Liver (tissue), 9 donors: ENCODE results near the gene VMAC. TPM values are rescaled to one million over a fixed set of nuclear protein-coding genes. Genes with fewer than 3 reads are reported as not detected.
A peak's percentile ranks its signal among the peaks of the same experiment; 100 is the strongest.

Source experiments
- DNase-seq: peaks from one replicate; pipeline ENCODE4 v3.0.0-alpha.2; 2017; ENCODE audit warnings: low spot score
- H3K27ac ChIP-seq, 2 donors: one replicate each; pipeline ENCODE4 v1.7.0; 2013; ENCODE audit warnings: inconsistent platforms in 2 of 2, low read length in 2 of 2, control low read depth in 1 of 2, low read depth in 1 of 2, mild to moderate bottlenecking in 1 of 2
- H3K27me3 ChIP-seq, 4 donors: one replicate each; pipeline versions ENCODE4 v1.6.1 to v1.7.0; 2013; ENCODE audit warnings: low read length in 3 of 4, inconsistent platforms in 1 of 4, mild to moderate bottlenecking in 1 of 4, moderate library complexity in 1 of 4; ENCODE audit not compliant: control insufficient read depth in 4 of 4, insufficient read depth in 4 of 4
- H3K36me3 ChIP-seq, 4 donors: one replicate each; pipeline versions ENCODE4 v1.6.1 to v1.7.0; 2013; ENCODE audit warnings: low read length in 3 of 4, mild to moderate bottlenecking in 3 of 4, low read depth in 1 of 4, moderate library complexity in 1 of 4; ENCODE audit not compliant: control insufficient read depth in 4 of 4, insufficient read depth in 3 of 4
- H3K4me1 ChIP-seq, 4 donors: one replicate each; pipeline versions ENCODE4 v1.6.1 to v1.7.0; 2013; ENCODE audit warnings: low read length in 3 of 4, mild to moderate bottlenecking in 3 of 4, moderate library complexity in 1 of 4; ENCODE audit not compliant: control insufficient read depth in 4 of 4, insufficient read depth in 4 of 4
- H3K4me3 ChIP-seq, 3 donors: one replicate each; pipeline versions ENCODE4 v1.6.1 to v1.7.0; 2013; ENCODE audit warnings: low read length in 3 of 3, control low read depth in 1 of 3, low read depth in 1 of 3, mild to moderate bottlenecking in 1 of 3
- H3K9ac ChIP-seq, 2 donors: one replicate each; pipeline ENCODE4 v1.7.0; 2013; ENCODE audit warnings: low read length in 2 of 2, mild to moderate bottlenecking in 2 of 2, moderate library complexity in 2 of 2, control low read depth in 1 of 2, low read depth in 1 of 2
- H3K9me3 ChIP-seq, 4 donors: one replicate each; pipeline versions ENCODE4 v1.6.1 to v1.7.0; 2013; ENCODE audit warnings: low read length in 3 of 4; ENCODE audit not compliant: control insufficient read depth in 4 of 4
- EGR1 ChIP-seq, 2 donors: IDR thresholded peaks; 2 replicates each; pipeline ENCODE4 v1.6.1; 2016 to 2018; ENCODE audit warnings: antibody characterized with exemption in 2 of 2, low read depth in 2 of 2
- FOXA1 ChIP-seq: IDR thresholded peaks from 2 replicates; pipeline ENCODE4 v1.6.1; 2016; ENCODE audit warnings: antibody characterized with exemption
- FOXA2 ChIP-seq: IDR thresholded peaks from 2 replicates; pipeline ENCODE4 v1.6.1; 2016; ENCODE audit warnings: antibody characterized with exemption
- HNF4A ChIP-seq, 2 donors: conservative IDR thresholded peaks; 2 replicates each; pipeline ENCODE4 v1.6.1; 2016; ENCODE audit warnings: antibody characterized with exemption in 2 of 2, mild to moderate bottlenecking in 2 of 2
- HNF4G ChIP-seq: IDR thresholded peaks from 2 replicates; pipeline ENCODE4 v1.6.1; 2016; ENCODE audit warnings: antibody characterized with exemption
- JUND ChIP-seq, 2 donors: IDR thresholded peaks; 2 replicates each; pipeline ENCODE4 v1.6.1; 2016; ENCODE audit warnings: antibody characterized with exemption in 2 of 2
- NR2F2 ChIP-seq: IDR thresholded peaks from 2 replicates; pipeline ENCODE4 v1.6.1; 2016; ENCODE audit warnings: antibody characterized with exemption
- RAD21 ChIP-seq, 2 donors: IDR thresholded peaks; 2 replicates each; pipeline ENCODE4 v1.6.1; 2016; ENCODE audit warnings: antibody characterized with exemption in 2 of 2, mild to moderate bottlenecking in 2 of 2
- RXRA ChIP-seq, 2 donors: IDR thresholded peaks; 2 replicates each; pipeline ENCODE4 v1.6.1; 2017 to 2018; ENCODE audit warnings: antibody characterized with exemption in 2 of 2, mild to moderate bottlenecking in 1 of 2
- TAF1 ChIP-seq: conservative IDR thresholded peaks from 2 replicates; pipeline ENCODE4 v1.6.1; 2016; ENCODE audit warnings: antibody characterized with exemption, mild to moderate bottlenecking
- YY1 ChIP-seq: IDR thresholded peaks from 2 replicates; pipeline ENCODE4 v1.6.1; 2016; ENCODE audit warnings: antibody characterized with exemption, mild to moderate bottlenecking
- WGBS: extraction: QIAGEN DNeasy Blood & Tissue Kit; methylation state at CpG from one replicate; pipeline ENCODE4 v1.1.7; 2013; 5-methylcytosine and 5-hydroxymethylcytosine counted together
- polyA plus RNA-seq, 2 donors: library from polyadenylated mRNA; stranded (reverse) in 1 of 2; unstranded in 1 of 2; fragments of 200-250 nt in 1 of 2; fragments of >200 nt in 1 of 2; fragmentation: Nextera tagmentation in 1 of 2; extraction: Ambion mirVana in 1 of 2; gene quantifications; one replicate each; pipeline versions ENCODE4 v1.2.1 to v1.2.3, GENCODE V29; 2013 to 2015
- total RNA-seq, 2 donors: library from RNA; depleted of rRNA; stranded (reverse); fragments of >200 nt; gene quantifications; one replicate each; pipeline ENCODE4 v1.2.3, GENCODE V29; 2014
- TF ChIP-seq, protein P1 (sequence below): fragments of 150-350 bp; IDR thresholded peaks from 2 replicates; pipeline ENCODE4 v1.5.1; 2017; ENCODE audit warnings: improper control_type of control experiment, low read depth, low read length; ENCODE audit not compliant: missing input control
- TF ChIP-seq, protein P2 (sequence below): IDR thresholded peaks from 2 replicates; pipeline ENCODE4 v1.6.1; 2016; ENCODE audit warnings: antibody characterized with exemption
- TF ChIP-seq, protein P3 (sequence below): IDR thresholded peaks from 2 replicates; pipeline ENCODE4 v1.6.1; 2016; ENCODE audit warnings: antibody characterized with exemption
- donor health status: healthy.
- donor health status: healthy.
- donor health status: healthy.
- donor health status: healthy.
- donor health status: healthy.

The VMAC gene
- total and polyA plus RNA-seq, 4 donors, result 1.2 to 7.7 (median 2.6) TPM

DNA sequence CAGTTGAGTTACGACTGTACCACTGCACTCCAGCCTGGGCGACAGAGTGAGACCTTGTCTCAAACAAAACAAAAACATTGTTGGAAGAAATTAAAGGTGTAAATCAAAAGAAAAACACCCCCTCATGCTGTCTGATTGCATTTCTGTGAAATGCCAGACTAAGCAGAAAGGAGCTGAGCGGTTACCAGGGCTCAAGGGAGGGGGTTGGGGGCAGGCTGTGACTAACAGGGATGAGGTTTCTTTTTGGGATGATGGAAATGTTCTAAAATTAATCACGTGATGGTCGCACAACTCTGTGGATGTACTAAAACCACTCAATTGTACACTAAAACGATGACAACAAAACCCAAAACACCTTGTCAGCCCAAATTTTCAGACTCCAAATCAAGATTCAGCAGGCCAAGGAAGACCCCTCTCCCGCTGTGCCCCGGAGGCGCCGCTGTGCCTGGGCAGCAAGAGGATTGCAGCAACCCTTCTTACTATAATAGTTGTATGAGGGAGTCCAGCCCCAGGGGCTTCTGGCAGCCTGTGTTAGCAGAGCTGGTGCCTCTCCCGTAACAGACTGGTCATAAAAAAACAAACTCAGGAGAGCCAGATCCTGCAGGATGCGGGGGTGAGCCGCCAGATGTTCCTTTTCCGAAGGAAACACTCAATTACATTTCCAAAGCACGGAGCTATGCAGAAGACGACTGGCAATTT lies 30.3 kb downstream of the VMAC start:
- WGBS, result 84% methylated on average over 16 of the region's 16 CpGs
- H3K36me3 ChIP-seq, result peaks cover 4 to 25% (median 8%) of the 10 kb centered on the region in 4 donors
- no peak overlapping the region for H3K4me3 ChIP-seq
- no peak overlapping the region for H3K9ac ChIP-seq
- H3K27me3 ChIP-seq, result no peaks in the 10 kb centered on the region
- no peaks in the 10 kb centered on the region for H3K9me3 ChIP-seq
- no peak overlapping the region for H3K27ac ChIP-seq
- no peak for DNase-seq
- no peak for TF ChIP-seq HNF4A (conservative IDR thresholded peaks at IDR 0.05)
- TF ChIP-seq FOXA1, result no peak
- TF ChIP-seq, protein P1, sequence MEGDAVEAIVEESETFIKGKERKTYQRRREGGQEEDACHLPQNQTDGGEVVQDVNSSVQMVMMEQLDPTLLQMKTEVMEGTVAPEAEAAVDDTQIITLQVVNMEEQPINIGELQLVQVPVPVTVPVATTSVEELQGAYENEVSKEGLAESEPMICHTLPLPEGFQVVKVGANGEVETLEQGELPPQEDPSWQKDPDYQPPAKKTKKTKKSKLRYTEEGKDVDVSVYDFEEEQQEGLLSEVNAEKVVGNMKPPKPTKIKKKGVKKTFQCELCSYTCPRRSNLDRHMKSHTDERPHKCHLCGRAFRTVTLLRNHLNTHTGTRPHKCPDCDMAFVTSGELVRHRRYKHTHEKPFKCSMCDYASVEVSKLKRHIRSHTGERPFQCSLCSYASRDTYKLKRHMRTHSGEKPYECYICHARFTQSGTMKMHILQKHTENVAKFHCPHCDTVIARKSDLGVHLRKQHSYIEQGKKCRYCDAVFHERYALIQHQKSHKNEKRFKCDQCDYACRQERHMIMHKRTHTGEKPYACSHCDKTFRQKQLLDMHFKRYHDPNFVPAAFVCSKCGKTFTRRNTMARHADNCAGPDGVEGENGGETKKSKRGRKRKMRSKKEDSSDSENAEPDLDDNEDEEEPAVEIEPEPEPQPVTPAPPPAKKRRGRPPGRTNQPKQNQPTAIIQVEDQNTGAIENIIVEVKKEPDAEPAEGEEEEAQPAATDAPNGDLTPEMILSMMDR, result no peak
- TF ChIP-seq RXRA (IDR thresholded peaks at IDR 0.05), result no peak
- TF ChIP-seq JUND (IDR thresholded peaks at IDR 0.05), result no peak
- peaks cover 6 to 23% (median 17%) of the 10 kb centered on the region in 4 donors for H3K4me1 ChIP-seq

DNA sequence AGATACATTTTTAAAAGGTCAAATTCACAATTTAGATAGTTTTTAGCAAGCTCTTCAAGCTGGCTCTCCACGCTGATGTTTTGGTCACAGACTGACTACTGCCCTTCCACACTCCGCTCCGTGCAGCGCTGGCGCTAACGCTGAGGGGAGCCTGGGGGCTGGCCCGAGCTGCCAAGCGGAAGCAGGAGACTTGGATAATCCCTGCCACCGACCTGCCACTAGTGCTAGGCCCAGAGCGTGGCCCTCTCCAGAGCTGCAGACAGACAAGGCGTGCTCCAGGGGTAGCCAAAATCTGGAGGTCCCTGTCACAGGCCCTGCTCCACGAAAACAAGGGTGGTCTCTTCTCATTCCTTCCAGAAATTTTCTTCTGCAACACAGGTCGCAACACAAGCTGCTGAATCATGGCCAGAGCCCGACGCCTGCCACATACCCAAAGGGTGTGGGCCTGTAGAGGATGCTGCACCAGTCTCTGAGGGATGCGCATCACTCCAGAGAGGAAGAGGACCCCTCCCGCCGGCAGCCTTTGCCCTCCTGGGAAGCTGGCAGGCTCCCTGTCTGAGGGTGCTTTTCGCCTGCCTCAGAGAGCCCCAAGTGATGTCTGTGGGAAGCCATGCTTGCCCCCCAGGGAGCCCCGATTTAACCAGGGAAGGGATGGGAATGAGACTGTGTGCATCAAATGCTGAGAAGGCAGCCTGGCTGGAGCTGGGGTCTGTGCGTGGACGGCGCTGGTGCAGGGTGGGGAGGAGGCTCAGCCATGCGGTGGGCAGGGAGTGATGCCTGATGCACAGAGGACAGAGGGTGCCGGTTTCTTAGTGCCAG lies 31.0 kb downstream of the VMAC start:
- 86% methylated on average over 25 of the region's 25 CpGs for WGBS
- H3K9ac ChIP-seq, result no peak overlapping the region
- no peaks in the 10 kb centered on the region for H3K27me3 ChIP-seq
- DNase-seq, result no peak
- peak overlapping the region; percentile 16 to 81 for H3K27ac ChIP-seq
- H3K36me3 ChIP-seq, result peaks cover 4 to 24% (median 11%) of the 10 kb centered on the region in 4 donors
- peaks cover 6 to 23% (median 17%) of the 10 kb centered on the region in 4 donors for H3K4me1 ChIP-seq
- no peaks in the 10 kb centered on the region for H3K9me3 ChIP-seq
- TF ChIP-seq EGR1 (IDR thresholded peaks at IDR 0.05; ENCODE audit: low read depth in 2 of 2), result no peak
- no peak for TF ChIP-seq FOXA2
- TF ChIP-seq JUND (IDR thresholded peaks at IDR 0.05), result no peak
- TF ChIP-seq YY1, result no peak
- TF ChIP-seq, protein P2, sequence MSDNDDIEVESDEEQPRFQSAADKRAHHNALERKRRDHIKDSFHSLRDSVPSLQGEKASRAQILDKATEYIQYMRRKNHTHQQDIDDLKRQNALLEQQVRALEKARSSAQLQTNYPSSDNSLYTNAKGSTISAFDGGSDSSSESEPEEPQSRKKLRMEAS, result no peak
- TF ChIP-seq, protein P3, sequence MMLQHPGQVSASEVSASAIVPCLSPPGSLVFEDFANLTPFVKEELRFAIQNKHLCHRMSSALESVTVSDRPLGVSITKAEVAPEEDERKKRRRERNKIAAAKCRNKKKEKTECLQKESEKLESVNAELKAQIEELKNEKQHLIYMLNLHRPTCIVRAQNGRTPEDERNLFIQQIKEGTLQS, result no peak
- TF ChIP-seq HNF4G, result no peak
- TF ChIP-seq, protein P1, result no peak
- no peak for TF ChIP-seq TAF1
- no peak for TF ChIP-seq NR2F2
- no peak for TF ChIP-seq RXRA (IDR thresholded peaks at IDR 0.05)
- TF ChIP-seq RAD21 (IDR thresholded peaks at IDR 0.05), result no peak
- TF ChIP-seq HNF4A (conservative IDR thresholded peaks at IDR 0.05), result no peak
- H3K4me3 ChIP-seq, result no peak overlapping the region
